WTC11 (cell line): Measurements from ENCODE around the gene CYP8B1. TPM values are rescaled to one million over a fixed set of nuclear protein-coding genes. Genes with fewer than 3 reads are reported as not detected.

Experiments used
- ATAC-seq: fragments of 200-7000 bp; cut with Tn5 transposase; 2 replicates; pipeline ENCODE4 v1.10.0; 2021; ENCODE audit warnings: mild to moderate bottlenecking, moderate library complexity
- CTCF ChIA-PET: fragments of 300-600 bp; sonication (Branson Sonifier 250); formaldehyde crosslinking; loops from one replicate; lab custom pipeline; 2021; ENCODE audit warnings: antibody characterized with exemption; lab: Charles Lee
- POLR2A ChIA-PET: fragments of 350-600 bp; sonication (Branson Sonifier 250); formaldehyde crosslinking; loops from one replicate; lab custom pipeline; 2021; ENCODE audit warnings: antibody characterized with exemption; lab: Charles Lee
- DNase-seq: peaks from one replicate; pipeline ENCODE4 v3.0.0; 2021; ENCODE audit warnings: low spot score
- H3K27ac Mint-ChIP-seq: 2 replicates; pipeline ENCODE4 v1.8.0; 2021; ENCODE audit warnings: mixed read lengths
- H3K27me3 Mint-ChIP-seq: 2 replicates; pipeline ENCODE4 v1.8.0; 2021; ENCODE audit warnings: low read depth, mild to moderate bottlenecking, moderate library complexity, mixed read lengths
- H3K36me3 Mint-ChIP-seq: 2 replicates; pipeline ENCODE4 v1.8.0; 2021; ENCODE audit warnings: mixed read lengths
- H3K4me1 Mint-ChIP-seq: 2 replicates; pipeline ENCODE4 v1.8.0; 2022; ENCODE audit warnings: mixed read lengths
- H3K4me3 Mint-ChIP-seq: 2 replicates; pipeline ENCODE4 v1.8.0; 2021; ENCODE audit warnings: mild to moderate bottlenecking, moderate library complexity, mixed read lengths
- H3K9me3 Mint-ChIP-seq: 2 replicates; pipeline ENCODE4 v1.8.0; 2021; ENCODE audit warnings: mixed read lengths
- ARID4B ChIP-seq: sonication (generic); formaldehyde crosslinking; IDR thresholded peaks from 2 replicates; pipeline ENCODE4 v1.8.0; 2023; ENCODE audit warnings: missing genetic modification reagents, mild to moderate bottlenecking, borderline replicate concordance
- ATF2 ChIP-seq: sonication (generic); formaldehyde crosslinking; IDR thresholded peaks from 2 replicates; pipeline ENCODE4 v1.8.1; 2022; ENCODE audit warnings: low read depth, missing genetic modification reagents, borderline replicate concordance
- E2F5 ChIP-seq: sonication (generic); formaldehyde crosslinking; IDR thresholded peaks from 2 replicates; pipeline ENCODE4 v1.8.1; 2022; ENCODE audit warnings: mild to moderate bottlenecking, moderate library complexity, missing genetic modification reagents
- ESRRA ChIP-seq: sonication (generic); formaldehyde crosslinking; IDR thresholded peaks from 2 replicates; pipeline ENCODE4 v1.8.1; 2022; ENCODE audit warnings: mild to moderate bottlenecking, missing genetic modification reagents, borderline replicate concordance
- HMGXB4 ChIP-seq: sonication (generic); formaldehyde crosslinking; IDR thresholded peaks from 2 replicates; pipeline ENCODE4 v1.8.1; 2023; ENCODE audit warnings: mild to moderate bottlenecking, moderate library complexity, missing genetic modification reagents
- KAT7 ChIP-seq: sonication (generic); formaldehyde crosslinking; IDR thresholded peaks from 2 replicates; pipeline ENCODE4 v1.8.1; 2023; ENCODE audit warnings: missing genetic modification reagents, mild to moderate bottlenecking, borderline replicate concordance
- MXD4 ChIP-seq: fragments of 250-450 bp; sonication (Bioruptor Pico); IDR thresholded peaks from 2 replicates; pipeline ENCODE4 v1.8.0; 2021; ENCODE audit warnings: mild to moderate bottlenecking, moderate library complexity, borderline replicate concordance
- NFYB ChIP-seq: sonication (generic); formaldehyde crosslinking; conservative IDR thresholded peaks from 2 replicates; pipeline ENCODE4 v1.8.0; 2022; ENCODE audit warnings: low read depth, missing genetic modification reagents
- PRDM15 ChIP-seq: sonication (generic); formaldehyde crosslinking; IDR thresholded peaks from 2 replicates; pipeline ENCODE4 v1.8.0; 2022; ENCODE audit warnings: missing genetic modification reagents
- PRRX2 ChIP-seq: fragments of 250-450 bp; sonication (Bioruptor Pico); IDR thresholded peaks from 2 replicates; pipeline ENCODE4 v1.8.0; 2021; ENCODE audit warnings: mild to moderate bottlenecking
- SP1 ChIP-seq: sonication (generic); formaldehyde crosslinking; conservative IDR thresholded peaks from 2 replicates; pipeline ENCODE4 v1.8.1; 2022; ENCODE audit warnings: missing genetic modification reagents
- ZNF138 ChIP-seq: sonication (generic); formaldehyde crosslinking; conservative IDR thresholded peaks from 2 replicates; pipeline ENCODE4 v1.8.1; 2022; ENCODE audit warnings: mild to moderate bottlenecking, moderate library complexity, missing genetic modification reagents
- ZNF219 ChIP-seq: sonication (generic); formaldehyde crosslinking; IDR thresholded peaks from 2 replicates; pipeline ENCODE4 v1.8.0; 2023; ENCODE audit warnings: missing genetic modification reagents, mild to moderate bottlenecking, borderline replicate concordance
- ZNF532 ChIP-seq: fragments of 250-450 bp; sonication (Bioruptor Pico); IDR thresholded peaks from 2 replicates; pipeline ENCODE4 v1.9.0; 2021; ENCODE audit warnings: mild to moderate bottlenecking, borderline replicate concordance
- total RNA-seq: library from RNA; stranded (reverse); gene quantifications from 3 replicates; pipeline ENCODE4 v1.2.3, GENCODE V29; 2021
- TF ChIP-seq, protein P1 (sequence below): sonication (generic); formaldehyde crosslinking; IDR thresholded peaks from 2 replicates; pipeline ENCODE4 v1.8.0; 2023; ENCODE audit warnings: missing genetic modification reagents
- TF ChIP-seq, protein P2 (sequence below): sonication (generic); formaldehyde crosslinking; IDR thresholded peaks from 2 replicates; pipeline ENCODE4 v1.8.1; 2022; ENCODE audit warnings: missing genetic modification reagents, borderline replicate concordance

CYP8B1 gene
- total RNA-seq, 1 experiment from 2014 or later = 0.13 TPM

- ChIA-PET POLR2A (no interaction called here), CTCF (interaction anchor here (2.2 to 2.6 kb wide), 2 partner anchors 8 to 43 kb away, joined by 10 to 12 read pairs; no protein-coding TSS in a partner anchor)
- ATAC-seq = no peak
- H3K27ac Mint-ChIP-seq = no peak overlapping the region
- no peaks in the 10 kb centered on the region for H3K4me1 Mint-ChIP-seq
- H3K4me3 Mint-ChIP-seq = no peak overlapping the region
- no peaks in the 10 kb centered on the region for H3K9me3 Mint-ChIP-seq
- no peak for DNase-seq
- no peaks in the 10 kb centered on the region for H3K36me3 Mint-ChIP-seq
- peaks cover 4% of the 10 kb centered on the region for H3K27me3 Mint-ChIP-seq
- TF ChIP-seq ZNF138 (CRISPR knock-in tag) (no peak), ATF2 (no peak), SP1 (CRISPR knock-in tag) (no peak), HMGXB4 (CRISPR knock-in tag) (no peak), KAT7 (CRISPR knock-in tag) (no peak), PRRX2 (CRISPR knock-in tag) (no peak), ZNF219 (CRISPR knock-in tag) (no peak), ZNF532 (CRISPR knock-in tag) (no peak), MXD4 (CRISPR knock-in tag) (no peak), E2F5 (no peak), NFYB (no peak), ESRRA (no peak), ARID4B (CRISPR knock-in tag) (no peak), PRDM15 (CRISPR knock-in tag) (no peak)
- TF ChIP-seq, protein P1, sequence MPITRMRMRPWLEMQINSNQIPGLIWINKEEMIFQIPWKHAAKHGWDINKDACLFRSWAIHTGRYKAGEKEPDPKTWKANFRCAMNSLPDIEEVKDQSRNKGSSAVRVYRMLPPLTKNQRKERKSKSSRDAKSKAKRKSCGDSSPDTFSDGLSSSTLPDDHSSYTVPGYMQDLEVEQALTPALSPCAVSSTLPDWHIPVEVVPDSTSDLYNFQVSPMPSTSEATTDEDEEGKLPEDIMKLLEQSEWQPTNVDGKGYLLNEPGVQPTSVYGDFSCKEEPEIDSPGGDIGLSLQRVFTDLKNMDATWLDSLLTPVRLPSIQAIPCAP (CRISPR knock-in tag) = no peak
- TF ChIP-seq, protein P2, sequence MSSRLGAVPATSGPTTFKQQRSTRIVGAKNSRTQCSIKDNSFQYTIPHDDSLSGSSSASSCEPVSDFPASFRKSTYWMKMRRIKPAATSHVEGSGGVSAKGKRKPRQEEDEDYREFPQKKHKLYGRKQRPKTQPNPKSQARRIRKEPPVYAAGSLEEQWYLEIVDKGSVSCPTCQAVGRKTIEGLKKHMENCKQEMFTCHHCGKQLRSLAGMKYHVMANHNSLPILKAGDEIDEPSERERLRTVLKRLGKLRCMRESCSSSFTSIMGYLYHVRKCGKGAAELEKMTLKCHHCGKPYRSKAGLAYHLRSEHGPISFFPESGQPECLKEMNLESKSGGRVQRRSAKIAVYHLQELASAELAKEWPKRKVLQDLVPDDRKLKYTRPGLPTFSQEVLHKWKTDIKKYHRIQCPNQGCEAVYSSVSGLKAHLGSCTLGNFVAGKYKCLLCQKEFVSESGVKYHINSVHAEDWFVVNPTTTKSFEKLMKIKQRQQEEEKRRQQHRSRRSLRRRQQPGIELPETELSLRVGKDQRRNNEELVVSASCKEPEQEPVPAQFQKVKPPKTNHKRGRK (CRISPR knock-in tag) = no peak
These were observed 2.3 kb downstream of the CYP8B1 start for GRCh38 chr3:42873221-42873982.
